Loucy (cell line): Measurements from ENCODE around the gene CCDC148.
A peak's percentile ranks its signal among the peaks of the same experiment; 100 is the strongest.
"Not testable (repeated sequence)": the region's sequence is repeated elsewhere in the genome, so short reads cannot be mapped to it uniquely, and the experiment has no call there.

Source experiments
- H2AFZ ChIP-seq: fragments of 200-600 bp; sonication (generic); 2 replicates; pipeline ENCODE4 v1.6.0; 2016; ENCODE audit warnings: antibody characterized with exemption, mild to moderate bottlenecking, low read length, moderate library complexity
- H3F3A ChIP-seq: fragments of 200-600 bp; 2 replicates; pipeline ENCODE4 v1.6.0; 2016; ENCODE audit warnings: antibody characterized with exemption, low read depth, mild to moderate bottlenecking
- H3K27me3 ChIP-seq: fragments of 200-600 bp; sonication (generic); 2 replicates; pipeline ENCODE4 v1.6.1; 2014; ENCODE audit warnings: low read length, mild to moderate bottlenecking; ENCODE audit not compliant: insufficient read depth, poor library complexity, severe bottlenecking
- H3K36me3 ChIP-seq: fragments of 200-600 bp; sonication (generic); 2 replicates; pipeline ENCODE4 v1.6.1; 2016; ENCODE audit warnings: low read length; ENCODE audit not compliant: insufficient read depth
- H3K4me1 ChIP-seq: fragments of 200-600 bp; sonication (generic); 2 replicates; pipeline ENCODE4 v1.5.1; 2014; ENCODE audit warnings: low read length, mild to moderate bottlenecking; ENCODE audit not compliant: insufficient read depth, poor library complexity, severe bottlenecking
- H3K4me2 ChIP-seq: fragments of 200-600 bp; sonication (generic); 2 replicates; pipeline ENCODE4 v1.6.0; 2014; ENCODE audit warnings: antibody characterized with exemption, low read length, low read depth, mild to moderate bottlenecking; ENCODE audit not compliant: poor library complexity, severe bottlenecking
- H3K4me3 ChIP-seq: fragments of 200-600 bp; sonication (generic); 2 replicates; pipeline ENCODE4 v1.5.1; 2014; ENCODE audit warnings: low read length, mild to moderate bottlenecking, mixed read lengths; ENCODE audit not compliant: poor library complexity, severe bottlenecking
- H3K79me2 ChIP-seq: fragments of 200-600 bp; sonication (generic); 2 replicates; pipeline ENCODE4 v1.6.1; 2014; ENCODE audit warnings: low read length; ENCODE audit not compliant: insufficient read depth
- H3K9ac ChIP-seq: fragments of 200-600 bp; sonication (generic); 2 replicates; pipeline ENCODE4 v1.6.0; 2014; ENCODE audit warnings: mild to moderate bottlenecking, low read depth, low read length, moderate library complexity; ENCODE audit not compliant: poor library complexity, severe bottlenecking
- H3K9me2 ChIP-seq: fragments of 200-600 bp; sonication (generic); replicated peaks from 2 replicates; pipeline ENCODE4 v1.6.1; 2016; ENCODE audit warnings: low read depth, low read length, mixed read lengths
- H3K9me3 ChIP-seq: fragments of 200-600 bp; sonication (generic); 2 replicates; pipeline ENCODE4 v1.6.1; 2014; ENCODE audit warnings: mild to moderate bottlenecking, antibody characterized with exemption, low read length, low read depth; ENCODE audit not compliant: insufficient read depth
- H4K20me1 ChIP-seq: fragments of 200-600 bp; sonication (generic); 2 replicates; pipeline ENCODE4 v1.6.0; 2014; ENCODE audit warnings: antibody characterized with exemption, low read length, mild to moderate bottlenecking; ENCODE audit not compliant: insufficient read depth, poor library complexity, severe bottlenecking
- EZH2phosphoT487 ChIP-seq: fragments of 200-600 bp; IDR thresholded peaks from 2 replicates; pipeline ENCODE4 v1.6.1; 2018; ENCODE audit warnings: antibody characterized with exemption, mild to moderate bottlenecking, moderate library complexity, borderline replicate concordance
- TF ChIP-seq, protein P1 (sequence below): fragments of 200-600 bp; sonication (generic); conservative IDR thresholded peaks from 2 replicates; pipeline ENCODE4 v1.5.1; 2014; ENCODE audit warnings: mild to moderate bottlenecking, antibody characterized with exemption, low read length

CCDC148 gene

GRCh38 chr2:158478816-158479215 is 22.3 kb upstream of the CCDC148 start:
- no peaks in the 10 kb centered on the region for H3K9me3 ChIP-seq
- no peaks in the 10 kb centered on the region; the same call in 1 of the 2 replicates for H3K79me2 ChIP-seq

GRCh38 chr2:158478237-158478636 is 21.7 kb upstream of the CCDC148 start:
- Histone ChIP-seq H3K4me3 (no peak overlapping the region), H3K27me3 (no peaks in the 10 kb centered on the region), H3K4me2 (no peak overlapping the region), H2AFZ (no peak overlapping the region), H3K9me3 (no peaks in the 10 kb centered on the region), H3K9ac (no peak overlapping the region), H4K20me1 (no peaks in the 10 kb centered on the region), H3K9me2 (no peaks in the 10 kb centered on the region), H3K36me3 (no peaks in the 10 kb centered on the region), H3K4me1 (peaks cover 20% of the 10 kb centered on the region), H3F3A (peaks cover 6% of the 10 kb centered on the region; the same call in 1 of the 2 replicates), H3K79me2 (no peaks in the 10 kb centered on the region; the same call in 1 of the 2 replicates)
- TF ChIP-seq EZH2phosphoT487: no peak
- TF ChIP-seq, protein P1, sequence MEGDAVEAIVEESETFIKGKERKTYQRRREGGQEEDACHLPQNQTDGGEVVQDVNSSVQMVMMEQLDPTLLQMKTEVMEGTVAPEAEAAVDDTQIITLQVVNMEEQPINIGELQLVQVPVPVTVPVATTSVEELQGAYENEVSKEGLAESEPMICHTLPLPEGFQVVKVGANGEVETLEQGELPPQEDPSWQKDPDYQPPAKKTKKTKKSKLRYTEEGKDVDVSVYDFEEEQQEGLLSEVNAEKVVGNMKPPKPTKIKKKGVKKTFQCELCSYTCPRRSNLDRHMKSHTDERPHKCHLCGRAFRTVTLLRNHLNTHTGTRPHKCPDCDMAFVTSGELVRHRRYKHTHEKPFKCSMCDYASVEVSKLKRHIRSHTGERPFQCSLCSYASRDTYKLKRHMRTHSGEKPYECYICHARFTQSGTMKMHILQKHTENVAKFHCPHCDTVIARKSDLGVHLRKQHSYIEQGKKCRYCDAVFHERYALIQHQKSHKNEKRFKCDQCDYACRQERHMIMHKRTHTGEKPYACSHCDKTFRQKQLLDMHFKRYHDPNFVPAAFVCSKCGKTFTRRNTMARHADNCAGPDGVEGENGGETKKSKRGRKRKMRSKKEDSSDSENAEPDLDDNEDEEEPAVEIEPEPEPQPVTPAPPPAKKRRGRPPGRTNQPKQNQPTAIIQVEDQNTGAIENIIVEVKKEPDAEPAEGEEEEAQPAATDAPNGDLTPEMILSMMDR: no peak

More at GRCh38 chr2:158478816-158479215, 22.3 kb upstream of the CCDC148 start:
- Histone ChIP-seq H3K4me3 (no peak overlapping the region), H3K27me3 (no peaks in the 10 kb centered on the region), H3K9me2 (no peaks in the 10 kb centered on the region), H3F3A (peaks cover 6% of the 10 kb centered on the region; the same call in 1 of the 2 replicates), H3K4me2 (no peak overlapping the region), H2AFZ (no peak overlapping the region), H4K20me1 (no peaks in the 10 kb centered on the region), H3K9ac (no peak overlapping the region), H3K4me1 (peaks cover 20% of the 10 kb centered on the region), H3K36me3 (no peaks in the 10 kb centered on the region)
- TF ChIP-seq, protein P1: no peak
- TF ChIP-seq EZH2phosphoT487: no peak

GRCh38 chr2:158477202-158477601 is 20.6 kb upstream of the CCDC148 start:
- H4K20me1 ChIP-seq: no peaks in the 10 kb centered on the region
- no peaks in the 10 kb centered on the region for H3K79me2 ChIP-seq
- H2AFZ ChIP-seq: no peak overlapping the region
- TF ChIP-seq, protein P1: no peak
- no peak for TF ChIP-seq EZH2phosphoT487
- no peaks in the 10 kb centered on the region for H3K9me2 ChIP-seq
- H3K4me3 ChIP-seq: no peak overlapping the region
- H3K36me3 ChIP-seq: no peaks in the 10 kb centered on the region
- H3K27me3 ChIP-seq: no peaks in the 10 kb centered on the region
- peak overlapping the region; percentile 50 for H3K4me2 ChIP-seq
- no peak overlapping the region for H3K9ac ChIP-seq
- peaks cover 20% of the 10 kb centered on the region for H3K4me1 ChIP-seq
- no peaks in the 10 kb centered on the region for H3K9me3 ChIP-seq
- peaks cover 6% of the 10 kb centered on the region; the same call in 1 of the 2 replicates for H3F3A ChIP-seq

DNA sequence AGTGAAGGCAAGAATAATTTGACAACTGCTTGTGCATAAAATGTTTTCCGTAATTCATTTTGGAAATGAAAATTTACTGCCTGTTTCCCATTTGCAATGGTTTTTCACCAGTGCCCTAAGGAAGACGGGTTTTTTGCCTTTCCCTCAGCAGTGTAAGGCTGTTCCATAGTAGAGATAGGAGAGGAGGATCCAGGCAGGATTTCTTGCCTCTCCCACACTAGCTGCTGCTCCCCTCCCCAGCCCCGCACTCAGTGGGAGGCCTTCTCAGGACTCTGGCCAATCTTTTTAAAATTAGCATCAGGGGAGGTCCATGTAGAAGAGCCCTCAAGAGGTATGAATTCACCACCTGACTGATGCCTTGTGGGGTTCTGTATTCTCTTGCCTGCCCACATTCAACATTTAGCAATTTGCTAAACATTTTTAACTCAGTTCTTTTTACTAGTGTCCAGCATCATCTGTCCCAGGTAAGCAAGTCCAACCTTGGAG is 18.0 kb upstream of the CCDC148 start:
- H3K36me3 ChIP-seq, H3K9ac ChIP-seq, H3K27me3 ChIP-seq, H4K20me1 ChIP-seq, H3K4me3 ChIP-seq, H3K4me2 ChIP-seq, H2AFZ ChIP-seq, H3K9me2 ChIP-seq, H3K79me2 ChIP-seq, H3F3A ChIP-seq, H3K9me3 ChIP-seq: not testable (repeated sequence)
- H3K4me1 ChIP-seq: peaks cover 20% of the 10 kb centered on the region
